ENCODE measurements around the gene CALCOCO2. TPM values are rescaled to one million over a fixed set of nuclear protein-coding genes. Genes with fewer than 3 reads are reported as not detected.

CALCOCO2 gene, protein sequence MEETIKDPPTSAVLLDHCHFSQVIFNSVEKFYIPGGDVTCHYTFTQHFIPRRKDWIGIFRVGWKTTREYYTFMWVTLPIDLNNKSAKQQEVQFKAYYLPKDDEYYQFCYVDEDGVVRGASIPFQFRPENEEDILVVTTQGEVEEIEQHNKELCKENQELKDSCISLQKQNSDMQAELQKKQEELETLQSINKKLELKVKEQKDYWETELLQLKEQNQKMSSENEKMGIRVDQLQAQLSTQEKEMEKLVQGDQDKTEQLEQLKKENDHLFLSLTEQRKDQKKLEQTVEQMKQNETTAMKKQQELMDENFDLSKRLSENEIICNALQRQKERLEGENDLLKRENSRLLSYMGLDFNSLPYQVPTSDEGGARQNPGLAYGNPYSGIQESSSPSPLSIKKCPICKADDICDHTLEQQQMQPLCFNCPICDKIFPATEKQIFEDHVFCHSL
- total RNA-seq (2014; rRNA removed; shearing (Covaris generic)), result 55.8 and 76.3 TPM in 2 replicates

DNA sequence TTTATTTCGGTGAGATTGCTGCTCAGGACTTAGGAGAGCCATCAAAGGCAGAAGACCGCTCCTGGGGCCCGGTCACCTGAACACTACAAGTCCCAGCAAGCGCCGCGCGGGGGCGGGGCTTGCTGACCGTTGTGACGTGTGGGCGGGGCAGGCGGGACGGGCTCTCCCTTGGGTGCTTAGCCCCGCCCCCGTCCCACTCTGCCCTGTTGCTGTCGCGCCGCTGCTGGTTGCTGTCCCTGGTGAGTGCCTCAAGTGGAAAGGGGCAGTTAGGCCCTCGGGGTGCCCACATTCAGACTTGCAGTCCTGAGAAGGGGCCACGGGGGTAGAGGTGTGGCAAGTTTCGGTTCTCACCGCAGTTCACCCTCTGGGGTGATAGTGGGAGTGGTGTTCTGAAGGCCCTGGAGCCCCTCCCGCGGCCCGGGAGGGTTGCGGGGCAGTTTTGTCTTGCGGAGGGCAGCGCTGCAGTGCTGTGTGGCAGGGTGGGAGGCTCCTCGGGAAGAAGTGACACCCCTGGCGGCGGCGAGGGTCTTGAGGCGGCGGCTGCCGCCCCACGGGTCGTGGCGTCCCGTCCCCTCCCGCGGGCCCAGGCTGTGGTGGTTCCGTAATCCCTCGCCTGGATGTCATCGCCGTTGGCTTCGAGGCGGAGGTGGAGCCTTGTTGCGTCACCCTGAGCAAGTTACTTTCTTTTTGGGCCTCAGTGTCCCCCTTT is at the start of gene CALCOCO2:
TSS of gene CALCOCO2 (plus strand) at position 196 of the 709 bp plus-strand sequence. CDS start 10,673 bp downstream, outside the sequence.

DNA sequence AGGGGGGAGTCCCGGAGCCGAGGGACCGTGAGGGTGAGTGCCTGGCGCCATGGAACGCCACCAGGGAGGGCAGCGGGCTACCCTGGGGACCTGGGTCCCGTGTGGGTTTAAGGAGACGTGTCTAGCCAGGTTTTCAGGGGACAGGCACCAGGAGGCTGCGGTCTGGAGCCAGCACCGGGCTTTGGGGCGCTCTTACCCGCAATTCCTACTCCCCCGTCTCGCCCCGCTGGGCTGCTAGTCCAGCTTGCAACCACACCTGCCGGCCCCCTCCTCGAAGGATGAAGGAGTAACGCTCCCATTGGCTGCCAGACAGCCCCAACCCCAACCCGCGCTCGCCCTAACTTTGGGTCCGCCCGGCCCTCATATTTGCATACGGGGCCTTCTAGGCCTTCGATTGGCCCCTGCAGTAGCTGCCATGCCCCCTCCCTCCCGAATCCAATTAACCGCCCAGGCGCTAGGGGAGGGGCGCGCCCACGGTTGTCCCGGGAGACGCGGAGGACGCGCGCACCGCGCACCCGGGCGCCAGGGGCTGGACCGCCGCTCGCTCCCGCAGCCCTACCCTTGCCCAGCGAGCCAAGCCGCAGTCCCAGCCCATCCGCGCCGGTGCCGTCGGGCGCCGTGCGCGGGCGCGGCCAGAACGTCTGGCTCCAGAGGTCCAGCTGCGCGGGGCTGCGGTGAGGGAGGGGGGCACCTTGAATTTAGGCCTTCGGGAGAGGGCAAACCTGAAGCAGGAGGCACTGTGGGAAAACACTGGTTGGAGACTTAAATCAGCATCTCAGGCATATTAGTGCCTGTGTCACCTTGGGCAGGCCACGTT is 13.9 kb upstream of the CALCOCO2 start, which contains the start of gene TTLL6:
TSS of gene TTLL6 (minus strand) at position 456 of the 817 bp plus-strand sequence. CDS start at position 299, 157 bp downstream.

DNA sequence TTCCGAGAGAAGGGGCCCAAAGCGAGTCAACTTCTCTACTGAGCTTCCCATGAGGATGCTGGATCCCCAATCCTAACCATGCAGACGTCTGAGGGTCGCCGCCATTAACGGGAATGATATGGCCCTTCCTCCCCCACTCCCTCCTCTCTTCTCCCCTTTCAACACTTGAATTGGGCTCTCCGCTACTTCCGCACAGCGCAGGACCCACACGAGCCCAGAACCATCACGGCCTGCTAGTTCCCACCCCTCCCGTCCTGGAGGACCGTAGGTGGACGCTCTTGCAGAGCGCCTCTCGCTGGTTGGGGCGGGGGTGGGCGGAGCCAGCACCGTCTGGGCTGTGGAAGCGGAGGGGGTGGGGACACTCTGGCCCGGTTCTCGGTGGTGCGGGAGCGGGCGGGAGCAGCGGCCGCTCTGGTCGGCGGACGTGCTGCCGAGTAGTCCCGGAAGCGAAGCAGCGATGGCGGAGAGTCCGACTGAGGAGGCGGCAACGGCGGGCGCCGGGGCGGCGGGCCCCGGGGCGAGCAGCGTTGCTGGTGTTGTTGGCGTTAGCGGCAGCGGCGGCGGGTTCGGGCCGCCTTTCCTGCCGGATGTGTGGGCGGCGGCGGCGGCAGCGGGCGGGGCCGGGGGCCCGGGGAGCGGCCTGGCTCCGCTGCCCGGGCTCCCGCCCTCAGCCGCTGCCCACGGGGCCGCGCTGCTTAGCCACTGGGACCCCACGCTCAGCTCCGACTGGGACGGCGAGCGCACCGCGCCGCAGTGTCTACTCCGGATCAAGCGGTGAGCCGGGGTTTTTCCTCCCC is 77.4 kb downstream of the CALCOCO2 start, which contains the start of gene UBE2Z:
TSS of gene UBE2Z (plus strand) at position 361 of the 797 bp plus-strand sequence. CDS start at position 458, 97 bp downstream.

Small RNA genes within 50 kb of the gene (small RNA-seq; reads per million reads assigned to genes)
- gene AC068531.1 (not detected), gene RF00263 (0.84 reads per million, percentile 49 among the genes with 10 or more reads in this experiment)

Other genes starting within 250 kb of the CALCOCO2 start
- gene HOXB3, start 240.8 kb upstream of the CALCOCO2 start, total RNA-seq (2014; rRNA removed; shearing (Covaris generic)), result 11.9 and 13.7 TPM in 2 replicates
- 1.0 TPM in 2 replicates for gene HOXB5, start 237.3 kb upstream of the CALCOCO2 start, total RNA-seq (2014; rRNA removed; shearing (Covaris generic))
- 11.9 and 21.2 TPM in 2 replicates for gene HOXB6, start 226.0 kb upstream of the CALCOCO2 start, total RNA-seq (2014; rRNA removed; shearing (Covaris generic))
- 9.5 and 13.6 TPM in 2 replicates for gene HOXB7, start 220.0 kb upstream of the CALCOCO2 start, total RNA-seq (2014; rRNA removed; shearing (Covaris generic))
- gene HOXB8, start 215.7 kb upstream of the CALCOCO2 start, total RNA-seq (2014; rRNA removed; shearing (Covaris generic)), result 15.1 and 27.5 TPM in 2 replicates
- gene HOXB9, start 204.7 kb upstream of the CALCOCO2 start, total RNA-seq (2014; rRNA removed; shearing (Covaris generic)), result 22.0 and 22.8 TPM in 2 replicates
- gene PRAC1, start 108.5 kb upstream of the CALCOCO2 start, total RNA-seq (2014; rRNA removed; shearing (Covaris generic)), result not detected in 2 replicates
- not detected in 2 replicates for gene PRAC2, start 107.8 kb upstream of the CALCOCO2 start, total RNA-seq (2014; rRNA removed; shearing (Covaris generic))
- 4.1 and 5.4 TPM in 2 replicates for gene HOXB13, start 102.3 kb upstream of the CALCOCO2 start, total RNA-seq (2014; rRNA removed; shearing (Covaris generic))
- 0.41 and 1.2 TPM in 2 replicates for gene TTLL6, start 13.8 kb upstream of the CALCOCO2 start, total RNA-seq (2014; rRNA removed; shearing (Covaris generic))
- gene ATP5MC1, start 61.8 kb downstream of the CALCOCO2 start, total RNA-seq (2014; rRNA removed; shearing (Covaris generic)), result 90.2 and 103 TPM in 2 replicates
- gene UBE2Z, start 77.4 kb downstream of the CALCOCO2 start, total RNA-seq (2014; rRNA removed; shearing (Covaris generic)), result 80.4 and 84.5 TPM in 2 replicates
- gene SNF8, start 113.8 kb downstream of the CALCOCO2 start, total RNA-seq (2014; rRNA removed; shearing (Covaris generic)), result 183 and 203 TPM in 2 replicates
- not detected in 2 replicates for gene GIP, start 137.6 kb downstream of the CALCOCO2 start, total RNA-seq (2014; rRNA removed; shearing (Covaris generic))
- 27.7 and 27.8 TPM in 2 replicates for gene IGF2BP1, start 166.3 kb downstream of the CALCOCO2 start, total RNA-seq (2014; rRNA removed; shearing (Covaris generic))